HG03196 (cell line): ENCODE results near the gene CADPS.

Experiments
- ATAC-seq: cut with Tn5 transposase; IDR thresholded peaks from one replicate; pipeline ENCODE4 v1.9.1; 2021; ENCODE audit not compliant: unreplicated experiment

CADPS gene

DNA sequence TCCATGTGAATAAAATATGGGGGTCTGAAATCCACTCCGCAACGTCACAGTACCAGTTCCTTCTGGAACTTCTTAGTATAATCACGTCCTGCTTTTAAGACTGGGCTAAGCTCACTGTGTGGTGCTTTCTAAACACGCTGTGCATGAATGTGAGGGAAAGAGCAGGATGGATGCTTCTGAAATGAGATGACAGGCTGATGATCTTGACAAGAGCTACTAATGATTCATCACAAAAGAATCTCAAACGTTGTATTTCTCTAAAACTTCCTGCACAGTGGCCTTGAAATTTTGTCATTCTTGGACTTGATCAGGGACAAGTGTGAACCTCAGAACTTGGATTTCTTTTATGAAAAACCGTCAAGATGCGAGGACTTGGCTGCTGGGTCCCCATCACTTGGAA is 221.4 kb downstream of the CADPS start:
- ATAC-seq: no peak

DNA sequence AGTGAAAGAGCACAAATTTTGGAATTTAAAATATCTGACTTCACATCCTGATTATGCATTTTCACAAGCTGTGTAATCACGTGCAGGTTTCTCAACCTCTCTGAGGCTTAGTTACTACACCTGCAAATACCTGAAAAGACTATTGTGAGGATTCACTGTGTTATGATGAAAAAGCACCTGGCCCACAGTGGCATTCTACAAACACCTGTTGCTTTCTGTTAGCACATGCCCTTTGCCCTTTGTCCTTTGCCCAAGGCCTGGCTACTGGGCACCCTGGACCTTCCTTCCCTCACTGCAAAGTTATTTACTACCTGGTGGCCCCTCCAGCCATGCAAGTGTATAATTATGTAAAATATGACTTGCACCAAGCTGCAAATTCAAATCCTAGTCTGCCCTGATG is 227.5 kb downstream of the CADPS start:
- no peak for ATAC-seq

DNA sequence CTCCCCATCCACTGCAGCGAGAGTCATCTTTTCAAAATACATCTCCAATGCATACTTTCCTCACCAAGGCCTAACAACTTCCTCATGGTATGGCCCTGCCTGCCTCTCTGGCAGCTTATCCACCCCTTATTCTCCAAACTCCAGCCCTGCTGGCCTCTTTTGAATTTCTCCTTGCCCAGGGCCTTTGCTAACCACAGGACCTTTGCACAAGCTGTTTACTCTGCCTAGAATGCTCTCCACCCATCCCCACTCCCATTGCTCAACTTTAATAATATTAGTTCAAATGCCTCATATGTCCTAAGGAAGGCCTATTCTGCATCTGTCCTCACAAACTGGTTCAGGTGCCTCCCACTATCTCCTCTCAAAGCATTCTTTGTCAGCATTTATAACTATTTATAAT is 230.7 kb downstream of the CADPS start:
- no peak for ATAC-seq

DNA sequence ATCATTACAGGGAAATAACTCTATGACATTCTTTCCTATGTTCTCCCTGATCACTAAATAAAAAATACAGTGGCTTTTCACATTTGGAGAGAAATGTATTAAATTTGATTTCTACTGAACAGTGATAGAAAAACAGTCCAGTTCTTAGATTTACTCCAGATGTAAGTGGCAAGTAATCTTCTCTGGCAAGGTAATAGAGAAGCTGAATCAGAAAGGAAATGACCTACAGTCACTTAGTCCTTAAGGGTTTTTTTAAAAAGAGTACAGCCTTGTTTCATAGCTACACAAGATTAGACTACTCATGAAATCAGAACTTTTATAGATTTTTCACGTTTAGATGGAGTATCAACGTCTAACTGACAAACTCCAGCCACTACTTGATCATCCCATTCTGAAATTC is 236.9 kb downstream of the CADPS start:
- no peak for ATAC-seq

DNA sequence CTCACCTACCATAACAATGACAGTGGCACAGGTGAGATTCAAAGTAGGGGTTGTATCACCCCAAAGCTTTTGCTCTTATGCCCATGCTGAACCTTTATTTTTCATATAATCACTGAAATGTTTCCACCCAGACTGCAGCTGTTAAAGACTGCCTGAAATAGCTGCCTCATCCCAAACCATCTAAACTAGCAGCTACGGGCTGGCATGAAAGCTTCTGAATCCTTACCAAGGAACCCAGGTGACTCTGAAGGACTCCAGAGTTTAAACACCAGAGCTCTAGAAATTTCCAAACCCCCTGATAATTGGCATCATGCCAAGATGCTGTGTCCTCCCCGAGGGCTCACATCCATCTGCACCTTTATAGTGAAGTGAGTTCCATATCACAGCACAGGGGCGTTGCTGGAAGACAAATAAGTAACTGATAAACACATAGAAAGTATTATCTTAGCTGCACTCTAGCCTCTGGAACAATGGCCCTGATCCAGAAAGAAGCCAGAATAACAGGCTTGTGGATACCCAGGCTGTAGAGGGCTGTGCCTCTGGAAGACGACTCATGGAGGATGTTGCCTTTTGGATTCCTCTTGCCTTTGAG is 238.9 kb downstream of the CADPS start:
- ATAC-seq: no peak

DNA sequence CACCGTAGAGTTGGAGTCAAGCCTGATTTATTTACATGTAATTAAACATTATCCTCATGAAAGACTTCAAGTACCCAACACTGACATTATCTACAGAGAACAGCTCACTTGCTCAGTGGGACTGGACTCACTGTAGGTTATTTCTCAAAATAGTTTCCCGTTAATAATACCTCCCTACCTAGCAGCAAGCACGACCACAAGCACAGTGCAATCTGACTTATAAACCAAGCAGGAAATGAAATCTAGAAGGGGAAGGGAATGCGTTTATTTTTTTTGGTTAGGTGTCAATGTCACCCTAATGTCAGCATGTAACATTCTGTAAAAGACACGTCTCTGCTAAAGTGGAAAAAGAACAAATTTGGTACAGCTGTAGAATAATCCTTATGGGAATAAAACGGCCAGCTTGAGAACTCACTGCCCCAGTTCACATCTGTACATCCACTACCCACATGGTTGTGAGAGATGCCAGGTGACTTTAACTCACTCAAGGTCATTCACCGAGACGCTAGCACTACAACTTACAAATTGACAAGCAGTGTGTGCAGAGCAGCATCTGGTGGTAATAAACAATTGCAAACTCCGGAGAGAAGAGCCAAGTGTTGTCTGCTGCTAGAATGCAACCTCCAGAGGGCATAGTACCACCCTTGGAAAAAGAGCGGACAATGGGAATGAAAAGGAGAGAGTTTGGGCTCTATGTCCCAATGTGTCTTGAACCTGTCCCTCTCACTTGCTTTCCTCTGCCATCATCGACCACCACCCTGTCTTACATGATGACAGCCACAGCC is 242.5 kb downstream of the CADPS start:
- no peak for ATAC-seq

DNA sequence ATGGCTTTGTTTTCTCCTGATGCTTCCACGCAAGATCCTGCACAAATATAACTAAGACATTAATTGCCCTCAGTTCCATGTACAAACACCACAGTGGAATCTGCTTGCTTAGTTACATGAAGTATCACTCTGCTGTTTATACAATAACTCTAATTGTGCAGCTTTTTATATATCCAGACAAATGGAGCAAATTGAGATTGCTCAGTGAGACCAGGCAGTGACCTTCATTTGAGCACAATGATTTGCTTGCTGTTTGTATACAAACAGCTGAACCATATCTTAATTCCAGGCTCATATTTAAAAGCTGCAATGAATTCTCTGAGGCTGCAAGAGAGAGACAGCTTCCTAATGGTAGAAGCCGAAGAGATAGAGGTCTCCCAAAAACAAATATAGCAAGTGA is 243.7 kb downstream of the CADPS start:
- no peak for ATAC-seq

DNA sequence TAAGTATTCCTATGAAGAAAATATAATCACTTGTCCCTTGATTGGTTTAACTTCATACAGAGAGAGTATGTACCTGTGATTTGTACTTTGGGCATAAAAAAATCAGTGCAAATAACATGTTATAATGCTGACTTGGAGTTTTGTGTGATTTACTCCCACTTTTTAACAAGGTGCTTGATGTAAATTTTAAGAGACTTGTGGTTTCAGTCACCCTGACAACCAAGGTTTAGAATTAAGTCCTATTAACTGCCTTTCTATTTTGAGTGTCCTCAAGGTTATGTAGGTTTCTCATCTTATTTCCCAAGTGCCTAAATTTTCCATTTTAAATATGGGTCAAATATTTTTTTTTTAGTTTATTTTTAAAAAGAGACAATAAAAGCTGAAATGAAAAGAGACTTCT is 244.6 kb downstream of the CADPS start:
- ATAC-seq: no peak

DNA sequence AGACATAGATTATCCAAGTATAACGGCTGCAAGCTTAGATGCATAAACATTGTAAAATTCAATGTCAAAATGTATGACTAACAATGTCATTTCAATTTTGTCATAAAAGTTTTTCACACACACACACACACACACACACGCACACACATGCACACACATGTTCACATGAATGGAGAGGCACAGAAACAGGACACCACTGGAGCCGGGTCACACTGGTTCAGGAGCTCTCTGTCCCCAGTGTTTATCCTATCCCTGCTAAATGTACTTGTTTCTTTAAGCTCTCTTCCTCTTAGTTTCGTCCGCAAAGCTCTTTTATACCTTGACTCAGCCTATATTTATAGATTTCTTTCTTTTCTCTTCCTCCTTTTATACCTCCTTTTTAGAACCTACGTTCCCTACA is 249.9 kb downstream of the CADPS start:
- no peak for ATAC-seq

DNA sequence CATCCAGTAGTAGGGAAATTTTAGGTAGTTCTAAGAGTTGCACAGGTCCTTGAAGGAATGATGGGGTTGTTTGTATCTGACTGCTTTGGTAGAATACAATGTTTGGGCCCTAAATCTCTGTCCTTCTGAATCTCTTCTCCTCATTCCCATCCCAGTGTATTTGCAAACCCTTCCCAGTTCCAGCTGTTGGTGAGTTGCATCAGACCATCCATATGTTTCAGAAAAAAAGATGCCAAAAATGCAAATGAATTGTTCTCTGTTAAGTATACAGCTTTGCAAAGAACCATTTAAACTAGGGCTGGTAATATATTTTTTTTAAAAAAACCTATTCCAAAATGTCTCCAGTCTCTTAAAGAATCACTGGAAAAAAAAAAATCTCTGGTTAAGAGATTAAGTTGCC is 251.0 kb downstream of the CADPS start:
- no peak for ATAC-seq

DNA sequence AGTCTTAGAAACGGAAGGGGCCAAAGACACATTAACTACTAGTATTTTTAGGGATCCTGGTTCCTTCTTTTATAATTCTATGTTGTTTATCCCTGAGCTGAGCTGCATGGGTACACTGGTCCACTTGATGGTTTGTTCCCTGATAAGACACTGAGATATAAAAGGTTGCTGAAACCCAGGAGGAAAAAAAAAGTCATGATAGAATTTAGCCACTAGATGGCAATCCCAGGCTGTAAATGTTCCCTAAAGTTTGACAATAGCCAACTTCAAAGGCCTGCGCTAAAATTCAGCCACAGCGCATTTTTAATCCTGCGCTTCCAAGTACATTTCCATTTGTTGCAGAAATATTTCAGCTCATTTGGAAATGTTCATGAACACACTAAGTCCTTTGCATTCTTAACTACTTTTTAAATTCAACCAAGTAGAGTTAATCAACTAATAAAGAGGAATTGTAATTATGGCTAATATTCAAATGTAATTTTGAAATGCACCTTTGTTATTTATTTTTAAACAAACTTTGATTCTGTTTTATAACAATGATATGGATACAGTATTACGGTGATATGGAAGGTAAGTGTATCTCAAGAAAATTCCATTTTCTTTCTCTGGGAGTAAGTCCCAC is 252.6 kb downstream of the CADPS start:
- ATAC-seq: no peak

DNA sequence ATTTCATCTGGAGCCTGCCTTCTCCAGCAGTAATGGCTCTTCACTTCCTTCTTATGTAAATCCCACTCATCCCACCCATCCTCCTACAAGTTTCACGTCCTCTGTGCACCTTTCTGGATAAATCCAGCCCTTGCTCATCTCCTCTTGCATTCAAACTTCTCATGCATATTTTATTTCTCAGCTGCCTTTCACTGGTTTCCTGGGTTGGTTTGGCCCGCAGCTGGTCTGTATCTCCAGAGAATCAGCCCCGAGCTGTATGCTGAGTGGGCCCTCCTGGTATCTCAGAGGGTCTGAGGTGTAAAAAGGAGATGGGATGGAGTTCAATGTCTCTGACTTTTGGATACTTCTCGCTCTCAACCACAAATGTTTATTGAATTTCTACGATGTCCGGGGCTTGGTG is 253.3 kb downstream of the CADPS start:
- ATAC-seq: no peak

DNA sequence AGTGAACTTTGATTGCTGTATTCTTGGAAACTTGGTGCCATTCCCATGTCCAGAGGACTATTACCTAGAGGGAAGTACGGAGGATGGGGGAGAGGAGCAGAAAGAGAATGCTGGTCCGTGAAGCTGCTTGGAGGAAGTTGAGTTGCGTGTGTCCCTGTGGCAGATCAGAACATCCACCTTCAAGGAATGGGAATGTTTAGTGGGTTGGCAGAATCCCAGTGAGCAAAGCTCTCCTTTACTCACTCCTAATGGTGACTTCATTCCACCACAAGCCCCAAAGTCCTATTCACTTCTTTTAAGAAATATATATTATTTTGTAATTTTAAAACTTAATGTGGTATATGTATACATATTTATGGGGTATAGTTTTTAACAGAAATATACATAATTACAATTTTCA is 254.0 kb downstream of the CADPS start:
- ATAC-seq: no peak

DNA sequence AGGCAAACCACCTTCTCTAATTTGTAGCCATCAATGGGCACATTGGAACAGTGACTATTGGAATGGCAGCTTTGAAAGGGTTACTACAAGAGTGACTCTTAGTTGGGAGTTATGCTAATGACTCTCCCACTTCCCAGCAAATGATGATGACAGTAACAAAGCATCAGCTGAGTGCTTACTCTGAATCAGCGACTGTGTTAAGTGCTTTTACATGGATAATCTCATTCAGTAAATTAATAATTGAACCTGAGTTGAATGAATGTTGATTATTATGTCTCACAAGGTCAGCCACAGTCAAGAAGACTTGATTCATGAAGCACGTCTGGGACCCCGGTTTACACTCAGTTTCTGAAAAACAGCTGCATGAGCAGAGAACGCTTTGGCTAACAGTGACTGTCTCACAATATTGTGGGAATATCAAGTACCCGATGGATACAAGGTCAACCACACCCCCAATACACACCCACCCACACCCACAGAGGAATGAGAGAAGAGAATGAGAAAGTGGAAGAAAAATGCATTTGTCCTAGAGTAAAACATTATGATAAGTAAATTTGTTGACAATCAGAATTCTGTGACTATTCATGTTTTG is 259.9 kb downstream of the CADPS start:
- ATAC-seq: no peak

DNA sequence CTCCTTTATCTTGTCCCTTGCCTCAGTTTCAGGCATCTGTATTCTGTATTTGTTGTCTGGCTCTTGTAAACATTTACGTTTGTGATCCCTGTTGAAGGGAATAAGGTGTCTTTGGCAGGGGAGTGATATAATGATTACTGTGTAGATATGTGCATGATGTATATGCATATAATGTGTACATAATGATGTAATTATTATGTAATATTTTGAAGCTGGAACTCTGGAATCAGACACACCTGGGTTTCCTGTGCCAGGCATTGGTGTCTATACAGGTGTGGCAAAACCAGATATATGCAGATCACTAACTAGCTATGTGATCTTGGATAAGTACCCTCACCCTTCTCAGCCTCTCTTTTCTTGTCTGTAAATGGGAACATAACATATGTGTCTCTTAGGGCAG is 260.7 kb downstream of the CADPS start:
- ATAC-seq: no peak

DNA sequence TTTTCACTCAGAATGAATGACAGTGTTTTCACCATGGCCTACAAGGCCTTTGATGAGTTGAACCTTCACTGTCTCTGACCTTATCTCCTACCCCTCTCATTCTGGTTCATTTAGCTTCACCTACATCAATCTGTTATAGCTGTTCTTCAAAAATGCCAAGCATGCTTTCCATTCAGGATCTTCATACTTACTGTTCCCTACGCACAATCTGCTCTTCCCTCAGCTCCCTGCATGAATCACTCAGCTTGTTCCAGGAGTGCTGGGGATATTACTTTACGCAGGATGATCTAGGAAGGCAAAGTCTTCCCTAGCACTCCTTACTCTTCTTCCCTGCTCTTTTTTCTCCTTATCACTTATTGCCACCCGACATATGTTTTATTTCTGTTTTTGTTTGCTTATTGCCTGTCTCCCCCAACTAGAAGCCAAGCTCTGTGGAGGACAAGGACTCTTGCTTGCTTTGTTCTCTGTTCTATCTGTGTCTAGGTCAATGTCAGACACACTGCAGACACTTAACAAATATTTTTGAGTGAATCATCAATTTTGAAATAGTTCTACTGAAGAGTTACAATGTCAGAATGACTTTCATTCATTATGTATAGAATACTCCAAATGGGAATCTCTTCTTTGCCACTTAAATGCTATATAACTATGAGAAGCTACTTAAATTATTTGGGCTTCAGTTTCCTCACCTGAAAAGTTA is 263.5 kb downstream of the CADPS start:
- ATAC-seq: no peak

DNA sequence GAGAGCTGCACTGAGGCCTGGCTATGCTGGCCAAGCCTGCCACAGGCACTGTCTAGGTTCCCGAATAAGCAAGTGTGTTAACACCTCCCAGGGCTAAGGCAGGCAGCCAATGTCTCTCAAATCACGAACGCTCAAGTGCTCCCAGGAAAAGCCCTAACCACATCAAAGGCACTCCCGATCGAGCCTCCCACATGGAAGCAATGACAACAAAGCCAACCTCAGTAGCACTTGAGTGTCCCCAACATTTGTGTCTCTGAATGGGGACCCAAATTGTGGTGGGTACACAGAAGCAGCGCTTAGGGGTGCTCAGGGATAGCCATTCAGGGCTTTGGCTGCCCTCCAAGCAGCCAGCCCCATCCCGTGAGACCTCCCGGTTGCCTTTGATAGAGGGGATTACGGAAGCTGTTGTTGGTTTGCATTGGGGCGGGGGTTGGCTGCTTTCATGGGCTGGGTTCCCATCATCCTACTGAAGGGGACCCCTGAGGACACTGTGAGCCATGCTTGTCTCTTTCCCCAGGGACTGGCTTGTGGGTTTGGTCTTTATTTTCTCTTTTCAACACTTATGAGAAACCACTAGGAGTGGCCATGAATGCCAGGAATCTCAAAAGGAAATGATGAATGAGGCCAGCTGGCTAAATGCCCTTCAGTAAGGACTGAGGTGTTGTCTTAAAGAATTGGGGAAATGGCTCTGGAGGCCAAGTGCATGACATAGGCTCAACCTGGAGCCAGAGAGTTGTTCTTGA is 267.8 kb downstream of the CADPS start:
- ATAC-seq: no peak

DNA sequence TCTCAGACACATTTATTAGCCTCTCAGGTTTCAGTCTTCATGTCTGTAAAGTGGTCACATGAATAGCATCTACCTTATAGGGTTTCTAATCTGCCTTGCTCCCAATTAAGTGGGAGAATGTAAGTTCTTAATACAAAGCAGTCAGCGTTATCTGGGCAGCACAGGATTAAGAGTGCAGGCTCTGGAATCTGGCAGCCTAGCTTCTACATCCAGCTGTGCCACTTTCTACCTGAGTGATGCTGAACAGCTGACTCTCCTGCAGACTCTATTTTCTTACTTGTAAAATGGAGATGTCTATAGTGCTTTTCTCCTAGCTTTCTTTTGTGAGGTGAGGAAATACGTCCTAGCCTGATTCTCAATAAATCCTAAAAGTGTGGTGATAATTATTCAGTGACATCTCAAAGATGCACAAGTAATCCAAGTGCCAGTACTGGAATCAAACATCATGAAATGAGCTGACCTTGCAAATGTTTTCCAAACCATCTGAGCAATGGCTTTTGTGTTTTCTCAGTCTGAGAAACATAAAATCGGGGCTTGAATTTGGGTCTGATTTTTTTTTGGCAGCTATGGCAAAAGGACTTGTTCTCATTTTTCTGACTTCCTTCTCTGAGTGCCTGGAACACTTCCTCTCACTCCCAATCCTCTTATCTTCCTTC is 269.7 kb downstream of the CADPS start:
- ATAC-seq: no peak

DNA sequence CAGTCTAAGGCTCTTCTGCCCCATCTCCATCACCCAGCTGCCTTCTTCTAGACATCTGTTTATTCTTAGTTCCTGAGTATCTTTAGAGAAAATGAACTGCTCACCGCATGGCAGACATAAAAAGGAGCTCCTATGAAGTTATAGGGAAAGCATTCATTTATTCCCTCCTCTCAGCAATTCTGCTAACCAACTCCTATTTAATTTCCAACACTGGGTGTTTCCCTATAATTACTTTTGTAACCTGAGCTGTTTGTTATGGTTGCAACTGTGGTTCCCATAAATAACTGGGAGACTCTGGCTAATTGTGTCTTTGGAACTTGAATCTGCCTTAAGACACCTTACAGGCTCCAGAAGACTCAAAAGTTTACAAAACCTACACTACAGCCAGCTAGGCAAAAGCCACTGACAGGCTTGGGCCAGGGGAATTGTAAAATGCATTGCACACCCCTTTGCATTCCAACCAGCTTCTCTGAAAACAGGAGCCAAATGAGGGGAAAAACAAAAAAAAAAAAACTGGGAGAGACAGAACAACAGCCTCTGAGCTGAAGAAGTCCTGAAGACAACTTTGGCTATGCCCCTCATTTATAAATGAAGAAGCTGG is 270.4 kb downstream of the CADPS start:
- ATAC-seq: no peak

DNA sequence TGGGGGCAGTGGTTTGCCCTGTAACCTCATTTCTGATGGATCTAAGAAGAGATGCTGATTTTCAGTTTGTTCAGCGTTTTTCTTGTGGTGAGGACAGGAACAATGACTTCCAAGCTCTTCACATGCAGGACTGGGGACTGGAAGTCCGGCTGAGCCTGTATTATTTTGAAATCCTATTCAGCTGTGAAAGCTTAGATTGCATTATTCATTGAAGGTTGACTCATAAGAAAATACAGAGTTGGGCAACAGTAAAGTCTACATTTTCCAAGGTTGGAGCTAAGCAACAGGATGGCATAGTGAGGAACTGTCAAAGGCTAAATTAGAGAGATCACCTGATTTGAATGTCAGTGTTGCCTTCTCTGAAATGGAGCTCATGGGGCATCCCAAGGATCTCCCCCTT is 270.9 kb downstream of the CADPS start:
- ATAC-seq: no peak
